Gastroesophageal sphincter (tissue), 4 donors: Measurements from ENCODE around the gene DHCR7. TPM values are rescaled to one million over a fixed set of nuclear protein-coding genes. Genes with fewer than 3 reads are reported as not detected.

Experiments used
- ATAC-seq: fragments of 150-250 bp; one replicate; pipeline ENCODE4 v1.9.1; 2016; ENCODE audit warnings: mild to moderate bottlenecking, moderate library complexity
- H3K27ac ChIP-seq, 4 donors: fragments of 200-600 bp; sonication (generic) in 3 of 4; 1 replicate in 3 of 4; 2 replicates in 1 of 4; pipeline ENCODE4 v1.5.1; 2016 to 2019
- H3K27me3 ChIP-seq: fragments of 200-600 bp; sonication (generic); one replicate; pipeline ENCODE4 v1.5.1; 2019
- H3K36me3 ChIP-seq, 2 donors: fragments of 200-600 bp; sonication (generic); one replicate each; pipeline ENCODE4 v1.5.1; 2019; ENCODE audit warnings: control low read depth in 1 of 2
- H3K4me1 ChIP-seq, 3 donors: fragments of 200-600 bp; sonication (generic); 1 replicate in 2 of 3; 2 replicates in 1 of 3; pipeline ENCODE4 v1.5.1; 2016 to 2019; ENCODE audit warnings: control low read depth in 2 of 3
- H3K4me3 ChIP-seq, 2 donors: fragments of 200-600 bp; sonication (generic); one replicate each; pipeline ENCODE4 v1.5.1; 2019; ENCODE audit warnings: mild to moderate bottlenecking in 1 of 2, moderate library complexity in 1 of 2
- H3K9me3 ChIP-seq, 3 donors: fragments of 200-600 bp; sonication (generic); one replicate each; pipeline ENCODE4 v1.5.1; 2017 to 2019; ENCODE audit warnings: control low read depth in 2 of 3
- EP300 ChIP-seq: sonication (generic); formaldehyde crosslinking; IDR thresholded peaks from one replicate; pipeline ENCODE4 v1.6.1; 2017; ENCODE audit warnings: antibody characterized with exemption, mild to moderate bottlenecking
- POLR2A ChIP-seq, 2 donors: fragments of 450-650 bp; IDR thresholded peaks; one replicate each; pipeline ENCODE4 v1.6.1; 2017; ENCODE audit warnings: antibody characterized with exemption in 2 of 2, mild to moderate bottlenecking in 2 of 2, moderate library complexity in 1 of 2
- POLR2AphosphoS5 ChIP-seq: sonication (generic); formaldehyde crosslinking; IDR thresholded peaks from one replicate; pipeline ENCODE4 v1.6.1; 2017; ENCODE audit warnings: antibody characterized with exemption
- WGBS, 2 donors: methylation state at CpG; one replicate each; pipeline ENCODE4 v1.1.5; 2018; ENCODE audit warnings: low coverage in 1 of 2; 5-methylcytosine and 5-hydroxymethylcytosine counted together
- total RNA-seq, 4 donors: library from RNA; depleted of rRNA; stranded (reverse); fragments of >200 nt; gene quantifications; one replicate each; pipeline ENCODE4 v1.1.0, GENCODE V29; 2016
- TF ChIP-seq, protein P1 (sequence below), 4 experiments: fragments of 200-600 bp in 2 of 4; fragments of 450-650 bp in 2 of 4; sonication (generic) in 1 of 4; IDR thresholded peaks; one replicate each; pipeline ENCODE4 v1.5.1; 2017 to 2019; ENCODE audit warnings: antibody characterized with exemption in 4 of 4, mild to moderate bottlenecking in 2 of 4, moderate library complexity in 2 of 4

DHCR7 gene
- total RNA-seq, 4 donors from 2014 or later = 5.0 to 10.3 (median 8.0) TPM

DNA sequence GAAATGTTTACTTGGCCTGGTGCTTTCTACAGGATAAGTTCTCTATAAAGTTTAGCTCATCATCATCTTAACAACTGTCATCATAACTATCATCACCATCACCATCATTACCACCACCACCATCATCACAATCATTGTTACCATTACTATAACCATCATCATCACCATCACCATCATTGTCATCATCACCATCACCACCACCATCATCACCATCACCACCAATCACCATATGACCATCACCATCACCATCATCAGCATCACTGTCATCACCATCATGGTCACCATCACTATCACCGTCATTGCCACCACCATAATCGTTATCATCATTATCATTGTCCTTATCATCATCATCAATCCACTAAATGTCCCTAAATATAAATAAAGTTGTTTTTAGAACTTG lies 54.9 kb downstream of the DHCR7 start:
- 90 to 100% methylated on average over 2 of the region's 2 CpGs for WGBS, 2 donors
- H3K4me3 ChIP-seq = no peak overlapping the region
- H3K27ac ChIP-seq = no peak overlapping the region
- no peak for ATAC-seq
- TF ChIP-seq EP300 (no peak), POLR2A (IDR thresholded peaks at IDR 0.05) (no peak), POLR2AphosphoS5 (no peak)
- TF ChIP-seq, protein P1, sequence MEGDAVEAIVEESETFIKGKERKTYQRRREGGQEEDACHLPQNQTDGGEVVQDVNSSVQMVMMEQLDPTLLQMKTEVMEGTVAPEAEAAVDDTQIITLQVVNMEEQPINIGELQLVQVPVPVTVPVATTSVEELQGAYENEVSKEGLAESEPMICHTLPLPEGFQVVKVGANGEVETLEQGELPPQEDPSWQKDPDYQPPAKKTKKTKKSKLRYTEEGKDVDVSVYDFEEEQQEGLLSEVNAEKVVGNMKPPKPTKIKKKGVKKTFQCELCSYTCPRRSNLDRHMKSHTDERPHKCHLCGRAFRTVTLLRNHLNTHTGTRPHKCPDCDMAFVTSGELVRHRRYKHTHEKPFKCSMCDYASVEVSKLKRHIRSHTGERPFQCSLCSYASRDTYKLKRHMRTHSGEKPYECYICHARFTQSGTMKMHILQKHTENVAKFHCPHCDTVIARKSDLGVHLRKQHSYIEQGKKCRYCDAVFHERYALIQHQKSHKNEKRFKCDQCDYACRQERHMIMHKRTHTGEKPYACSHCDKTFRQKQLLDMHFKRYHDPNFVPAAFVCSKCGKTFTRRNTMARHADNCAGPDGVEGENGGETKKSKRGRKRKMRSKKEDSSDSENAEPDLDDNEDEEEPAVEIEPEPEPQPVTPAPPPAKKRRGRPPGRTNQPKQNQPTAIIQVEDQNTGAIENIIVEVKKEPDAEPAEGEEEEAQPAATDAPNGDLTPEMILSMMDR (IDR thresholded peaks at IDR 0.05) = no peak
- peaks cover 91% of the 10 kb centered on the region for H3K27me3 ChIP-seq
- no peaks in the 10 kb centered on the region for H3K4me1 ChIP-seq
- H3K36me3 ChIP-seq = no peaks in the 10 kb centered on the region
- H3K9me3 ChIP-seq = no peaks in the 10 kb centered on the region

DNA sequence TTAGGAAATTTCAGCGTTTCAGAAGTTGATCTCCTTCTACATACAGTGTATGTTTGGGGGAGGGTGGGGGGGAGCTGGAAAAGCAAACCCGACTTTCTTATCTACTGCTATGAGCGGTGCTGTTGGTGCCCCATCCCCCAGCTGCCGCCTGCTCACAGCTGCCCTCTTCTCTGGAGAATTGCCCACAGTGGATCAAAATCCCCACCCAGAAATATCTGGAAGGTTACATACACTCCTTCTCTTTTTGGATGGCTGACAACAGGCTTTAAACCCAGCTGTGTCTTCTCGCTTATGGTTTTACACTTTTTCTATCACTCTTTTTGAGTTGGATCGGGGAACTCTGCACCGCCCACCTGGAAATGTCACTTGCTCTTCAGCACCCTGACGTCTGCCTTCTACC lies 56.4 kb downstream of the DHCR7 start:
- 9 to 13% methylated on average over 7 to 8 of the region's 8 CpGs for WGBS, 2 donors

DNA sequence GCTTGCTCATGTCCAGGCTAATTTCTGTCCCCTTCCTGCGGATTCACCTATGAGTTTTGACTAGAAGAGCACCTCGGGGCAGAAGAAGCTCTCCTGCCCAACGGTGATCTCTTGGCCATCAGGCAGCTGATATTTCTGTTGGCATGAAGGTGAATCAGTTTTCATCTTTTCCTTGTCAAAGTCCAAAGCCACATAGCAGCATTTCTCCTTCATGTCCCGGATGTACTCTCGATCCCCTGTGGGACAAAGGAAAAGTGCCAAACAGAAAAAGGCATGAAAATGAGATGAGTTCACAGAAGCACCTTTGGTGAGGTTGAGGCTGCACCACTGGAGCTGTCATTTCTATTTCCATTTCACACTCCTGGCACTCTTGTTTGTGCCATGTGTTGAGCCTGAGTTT lies 56.8 kb downstream of the DHCR7 start:
- Histone ChIP-seq H3K4me3 (no peak overlapping the region), H3K4me1 (no peaks in the 10 kb centered on the region), H3K9me3 (no peaks in the 10 kb centered on the region), H3K27me3 (peaks cover 86% of the 10 kb centered on the region), H3K36me3 (no peaks in the 10 kb centered on the region), H3K27ac (no peak overlapping the region)
- 70 to 72% methylated on average over 2 to 3 of the region's 5 CpGs for WGBS, 2 donors
- TF ChIP-seq, protein P1 (IDR thresholded peaks at IDR 0.05) = no peak
- no peak for TF ChIP-seq EP300
- no peak for TF ChIP-seq POLR2A (IDR thresholded peaks at IDR 0.05)
- no peak for TF ChIP-seq POLR2AphosphoS5
- ATAC-seq = no peak

More for the DNA sequence above, 56.4 kb downstream of the DHCR7 start:
- H3K4me3 ChIP-seq = no peak overlapping the region
- no peaks in the 10 kb centered on the region for H3K4me1 ChIP-seq
- no peaks in the 10 kb centered on the region for H3K36me3 ChIP-seq
- TF ChIP-seq EP300 (no peak), POLR2AphosphoS5 (no peak), POLR2A (IDR thresholded peaks at IDR 0.05) (no peak)
- TF ChIP-seq, protein P1 (IDR thresholded peaks at IDR 0.05) = no peak
- no peaks in the 10 kb centered on the region for H3K9me3 ChIP-seq
- ATAC-seq = no peak
- no peak overlapping the region for H3K27ac ChIP-seq
- H3K27me3 ChIP-seq = peaks cover 86% of the 10 kb centered on the region

DNA sequence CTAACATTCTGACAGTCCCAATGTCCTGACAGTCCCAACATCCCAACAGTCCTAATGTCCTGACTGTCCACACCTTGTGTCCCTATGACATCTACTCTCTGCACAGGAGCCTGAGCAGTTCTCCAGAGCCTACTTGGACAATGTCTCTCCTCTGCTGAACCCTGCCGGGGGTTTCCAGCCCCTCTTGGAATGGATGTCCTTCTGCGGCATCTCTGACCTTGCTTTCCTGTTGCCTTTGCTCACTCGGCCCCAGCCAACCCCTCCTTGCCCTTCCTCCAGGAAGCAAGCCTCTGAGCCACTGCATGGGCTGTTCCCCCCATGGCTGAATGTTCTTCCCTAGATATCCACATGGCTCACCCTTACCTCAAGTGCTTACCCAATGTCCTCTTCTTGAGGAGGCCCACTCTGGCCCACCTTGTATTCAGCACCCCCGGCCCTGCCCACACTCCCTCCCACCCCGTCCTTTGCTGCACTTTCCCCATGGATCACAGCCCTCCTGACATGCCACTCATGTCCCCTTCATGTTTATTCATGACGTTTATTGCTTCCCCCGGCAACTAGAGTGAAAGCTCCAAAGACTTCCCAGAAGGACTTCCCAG lies 59.5 kb downstream of the DHCR7 start:
- no peak for ATAC-seq
- TF ChIP-seq POLR2AphosphoS5 = no peak
- TF ChIP-seq, protein P1 (IDR thresholded peaks at IDR 0.05) = no peak
- TF ChIP-seq POLR2A (IDR thresholded peaks at IDR 0.05) = no peak
- TF ChIP-seq EP300 = no peak
- Histone ChIP-seq H3K9me3 (no peaks in the 10 kb centered on the region), H3K36me3 (no peaks in the 10 kb centered on the region), H3K4me3 (no peak overlapping the region), H3K27me3 (peaks cover 70% of the 10 kb centered on the region), H3K4me1 (no peaks in the 10 kb centered on the region), H3K27ac (no peak overlapping the region)
- 60 to 79% methylated on average over 2 to 5 of the region's 7 CpGs for WGBS, 2 donors

DNA sequence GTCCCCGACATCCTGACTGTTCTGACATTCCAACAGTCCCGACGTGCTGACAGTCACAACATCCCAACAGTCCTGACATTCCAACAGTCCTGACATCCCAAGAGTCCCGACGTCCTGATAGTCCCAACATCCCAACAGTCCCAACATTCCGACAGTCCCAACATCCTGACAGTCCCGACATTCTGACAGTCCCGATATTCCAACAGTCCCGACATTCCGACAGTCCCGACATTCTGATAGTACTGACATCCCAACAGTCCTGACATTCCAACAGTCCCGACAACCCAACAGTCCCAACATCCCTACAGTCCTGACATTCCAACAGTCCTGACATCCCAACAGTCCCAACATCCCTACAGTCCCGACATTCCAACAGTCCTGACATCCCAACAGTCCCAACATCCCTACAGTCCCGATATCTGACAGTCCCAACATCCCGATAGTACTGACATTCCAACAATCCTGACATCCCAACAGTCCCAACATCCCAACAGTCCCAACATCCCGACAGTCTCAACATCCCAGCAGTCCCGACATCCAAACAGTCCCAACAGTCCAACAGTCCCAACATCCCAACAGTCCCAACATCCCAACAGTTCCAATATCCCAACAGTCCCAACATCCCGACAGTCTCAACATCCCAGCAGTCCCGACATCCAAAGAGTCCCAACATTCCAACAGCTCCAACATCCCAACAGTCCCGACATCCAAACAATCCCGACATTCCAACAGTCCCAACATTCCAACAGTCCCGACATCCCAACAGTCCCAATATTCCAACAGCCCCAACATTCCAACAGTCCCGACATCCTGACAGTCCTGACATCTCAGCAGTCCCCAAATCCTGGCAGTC lies 60.2 kb downstream of the DHCR7 start:
- no peaks in the 10 kb centered on the region for H3K4me1 ChIP-seq
- no peak overlapping the region for H3K4me3 ChIP-seq
- no peak for TF ChIP-seq POLR2AphosphoS5
- TF ChIP-seq, protein P1 (IDR thresholded peaks at IDR 0.05) = no peak
- no peak for TF ChIP-seq EP300
- no peak for TF ChIP-seq POLR2A (IDR thresholded peaks at IDR 0.05)
- WGBS, 2 donors = 86 to 87% methylated on average over 19 to 23 of the region's 23 CpGs
- no peaks in the 10 kb centered on the region for H3K36me3 ChIP-seq
- H3K9me3 ChIP-seq = no peaks in the 10 kb centered on the region
- no peak overlapping the region for H3K27ac ChIP-seq
- no peak for ATAC-seq
- peaks cover 70% of the 10 kb centered on the region for H3K27me3 ChIP-seq
